ENCODE measurements around the gene ZNF784.
A peak's percentile ranks its signal among the peaks of the same experiment; 100 is the strongest.

Gene ZNF784, protein sequence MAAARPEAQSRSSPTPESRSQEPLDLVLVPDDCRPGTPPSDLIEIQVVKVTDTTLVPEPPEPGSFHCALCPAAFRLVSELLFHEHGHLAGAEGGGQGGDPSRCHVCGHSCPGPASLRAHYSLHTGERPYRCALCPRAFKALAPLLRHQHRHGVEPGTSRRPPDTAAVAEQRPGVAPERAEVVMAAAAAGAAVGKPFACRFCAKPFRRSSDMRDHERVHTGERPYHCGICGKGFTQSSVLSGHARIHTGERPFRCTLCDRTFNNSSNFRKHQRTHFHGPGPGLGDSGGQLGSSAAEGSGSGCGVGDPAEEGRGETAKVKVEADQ

GRCh38 chr19:55624109-55625003, at the start of gene ZNF784:
ZNF784 (minus strand) TSS chr19:55624566; CDS start chr19:55624561, 5 bp downstream.
- peak; percentile 91 for DNase-seq

DNA sequence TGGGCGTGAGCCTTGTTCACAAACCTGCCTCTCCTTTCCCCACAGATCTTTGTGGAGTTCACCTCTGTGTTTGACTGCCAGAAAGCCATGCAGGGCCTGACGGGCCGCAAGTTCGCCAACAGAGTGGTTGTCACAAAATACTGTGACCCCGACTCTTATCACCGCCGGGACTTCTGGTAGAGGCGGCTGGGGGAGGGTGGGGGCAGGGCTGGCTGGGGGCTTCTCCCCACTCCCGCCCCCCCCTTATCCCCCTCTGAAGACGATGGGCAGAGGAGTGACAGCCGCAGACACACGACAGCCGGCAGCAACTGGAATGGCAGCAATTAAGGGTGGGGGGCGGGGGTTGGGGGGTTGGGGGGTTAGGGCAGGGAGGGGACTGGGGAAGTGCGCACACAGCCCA, 49.5 kb upstream of the ZNF784 start:
- DNase-seq, result no peak

GRCh38 chr19:55673465-55673864, 49.1 kb upstream of the ZNF784 start:
- no peak for DNase-seq

DNA sequence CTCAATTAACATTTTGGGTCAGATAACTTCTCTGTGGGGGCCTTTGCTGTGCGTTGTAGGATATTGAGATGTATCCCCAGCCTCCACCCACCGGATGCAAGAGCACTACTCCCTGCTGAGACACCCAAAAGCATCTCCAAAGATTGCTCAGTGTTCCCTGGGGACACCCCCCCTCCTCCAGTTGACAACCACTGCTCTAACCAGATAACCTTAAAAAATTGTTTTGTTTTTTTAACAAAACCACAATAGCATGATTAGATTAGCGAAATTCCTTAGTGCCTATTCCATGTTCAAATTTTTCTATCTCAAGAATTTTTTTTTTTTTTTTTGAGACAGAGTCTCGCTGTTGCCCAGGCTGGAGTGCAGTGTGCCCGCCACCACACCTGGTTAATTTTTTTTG, 48.1 kb upstream of the ZNF784 start:
- DNase-seq, result no peak

- DNase-seq, result no peak
Observed at GRCh38 chr19:55671054-55671378, 46.6 kb upstream of the ZNF784 start.

- DNase-seq, result no peak
Observed at GRCh38 chr19:55670280-55671053, 46.1 kb upstream of the ZNF784 start.

DNA sequence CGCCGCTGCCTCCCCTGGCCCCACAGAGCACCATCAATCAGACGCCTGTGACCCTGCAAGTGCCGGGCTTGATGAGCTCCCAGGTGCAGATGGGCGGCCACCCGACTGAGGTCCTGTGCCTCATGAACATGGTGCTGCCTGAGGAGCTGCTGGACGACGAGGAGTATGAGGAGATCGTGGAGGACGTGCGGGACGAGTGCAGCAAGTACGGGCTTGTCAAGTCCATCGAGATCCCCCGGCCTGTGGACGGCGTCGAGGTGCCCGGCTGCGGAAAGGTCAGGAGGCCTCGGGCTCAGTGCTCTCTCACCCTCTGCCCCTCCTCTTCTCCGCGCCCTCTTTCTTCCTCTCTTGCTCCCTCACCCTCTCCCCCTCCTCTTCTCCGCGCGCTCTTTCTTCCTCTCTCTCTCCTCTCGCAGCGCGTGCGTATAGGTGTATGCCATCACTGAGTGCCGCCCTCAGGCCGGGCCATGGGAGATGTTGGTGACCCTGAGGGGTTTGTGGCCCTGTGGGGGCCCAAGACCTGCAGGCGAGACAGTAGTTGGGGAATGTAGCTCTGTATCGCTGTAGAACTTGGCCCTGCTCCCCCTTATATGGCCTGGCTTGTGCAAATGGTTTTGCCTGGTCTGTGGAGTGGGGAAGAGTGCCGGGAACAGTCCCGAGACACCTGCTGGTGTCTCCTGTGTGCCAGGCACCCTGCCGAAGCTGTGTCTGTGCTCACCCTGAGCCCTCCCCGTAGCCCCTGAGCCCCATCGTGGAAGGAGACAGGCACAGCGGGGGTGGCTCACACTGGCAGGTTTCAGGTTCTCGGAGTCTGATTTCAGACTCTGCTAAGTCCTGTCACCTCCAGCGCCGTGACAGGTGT, 45.3 kb upstream of the ZNF784 start:
- no peak for DNase-seq

- DNase-seq, result no peak
Observed at GRCh38 chr19:55668603-55669348, 44.4 kb upstream of the ZNF784 start.

DNA sequence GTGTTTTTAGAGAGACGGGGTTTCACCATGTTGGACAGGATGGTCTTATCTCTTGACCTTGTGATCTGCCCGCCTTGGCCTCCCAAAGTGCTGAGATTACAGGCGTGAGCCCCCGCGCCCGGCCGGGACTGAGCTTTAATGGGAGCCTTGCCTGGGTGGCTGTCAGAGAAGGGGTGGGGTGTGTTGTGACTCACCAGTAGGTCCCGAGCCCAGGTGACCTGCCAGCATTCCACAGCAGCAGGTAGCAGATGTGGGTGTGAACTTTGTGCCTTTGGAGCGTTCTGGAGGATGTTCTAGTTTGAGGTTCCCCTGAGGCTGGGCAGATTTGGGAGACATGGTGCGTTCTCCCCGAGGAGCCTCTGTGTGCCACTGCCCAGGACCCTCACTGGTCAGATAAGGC, 43.6 kb upstream of the ZNF784 start:
- no peak for DNase-seq

DNA sequence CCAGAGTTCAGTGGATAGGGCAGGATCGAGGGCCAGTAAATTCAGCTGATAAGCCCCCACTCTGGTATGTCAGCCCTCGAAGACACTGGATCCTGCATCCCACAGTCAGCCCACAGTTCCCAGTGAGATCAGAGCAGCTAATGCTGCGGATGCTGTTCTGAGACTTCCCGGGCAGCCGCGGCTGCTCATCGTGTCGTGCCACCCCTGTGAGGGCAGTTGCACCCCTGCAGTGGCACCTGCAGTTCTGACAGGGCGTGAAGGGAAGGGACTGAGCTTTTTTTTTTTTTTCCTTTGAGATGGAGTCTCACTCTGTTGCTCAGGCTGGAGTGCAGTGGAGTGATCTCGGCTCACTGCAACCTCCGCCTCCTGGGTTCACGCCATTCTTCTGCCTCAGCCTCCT, 43.1 kb upstream of the ZNF784 start:
- no peak for DNase-seq

DNA sequence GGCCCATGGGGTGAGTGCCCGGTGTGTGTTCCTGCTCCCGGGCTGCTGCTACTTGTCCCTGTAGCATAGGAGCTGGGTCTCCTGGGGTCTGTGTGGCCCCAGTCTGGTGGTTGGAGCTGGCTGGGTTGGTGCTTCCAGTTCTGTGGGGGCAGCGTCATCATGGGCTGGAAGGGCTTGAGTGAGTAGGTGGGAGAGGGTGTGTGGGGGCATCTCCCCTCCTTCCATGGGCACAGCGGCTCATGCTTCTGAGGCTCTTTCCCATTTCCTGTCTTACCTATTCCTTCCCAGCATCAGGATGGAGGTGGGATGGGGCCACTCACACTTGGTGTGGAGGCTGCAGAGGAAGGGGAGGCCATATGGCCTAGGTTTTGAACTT, 42.6 kb upstream of the ZNF784 start:
- no peak for DNase-seq

- DNase-seq, result no peak
Observed at GRCh38 chr19:55666343-55667005, 42.1 kb upstream of the ZNF784 start.

- no peak for DNase-seq
Observed at GRCh38 chr19:55663846-55664536, 39.6 kb upstream of the ZNF784 start.

GRCh38 chr19:55661826-55662225, 37.5 kb upstream of the ZNF784 start:
- DNase-seq, result no peak

- no peak for DNase-seq
Observed at GRCh38 chr19:55660991-55661390, 36.6 kb upstream of the ZNF784 start.

DNA sequence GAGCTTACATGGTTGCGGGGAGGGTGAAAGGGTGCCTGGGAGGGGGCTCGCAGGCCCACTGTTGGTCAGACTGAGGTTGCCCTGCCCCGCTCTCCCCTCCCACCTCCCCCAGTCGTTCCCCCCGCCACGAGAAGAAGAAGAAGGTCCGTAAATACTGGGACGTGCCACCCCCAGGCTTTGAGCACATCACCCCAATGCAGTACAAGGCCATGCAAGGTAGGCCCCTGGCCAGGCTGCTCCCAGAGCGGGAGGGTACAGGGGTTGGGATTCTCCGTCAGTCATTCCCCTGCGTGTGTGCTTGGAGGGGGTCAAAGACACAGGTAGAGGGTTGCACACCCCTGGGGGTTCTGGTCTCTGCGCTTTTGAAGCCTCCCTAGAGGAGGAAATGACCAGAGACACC, 36.0 kb upstream of the ZNF784 start:
- DNase-seq, result no peak

GRCh38 chr19:55659822-55660221, 35.5 kb upstream of the ZNF784 start:
- no peak for DNase-seq

GRCh38 chr19:55658846-55659459, 34.6 kb upstream of the ZNF784 start:
- no peak for DNase-seq

DNA sequence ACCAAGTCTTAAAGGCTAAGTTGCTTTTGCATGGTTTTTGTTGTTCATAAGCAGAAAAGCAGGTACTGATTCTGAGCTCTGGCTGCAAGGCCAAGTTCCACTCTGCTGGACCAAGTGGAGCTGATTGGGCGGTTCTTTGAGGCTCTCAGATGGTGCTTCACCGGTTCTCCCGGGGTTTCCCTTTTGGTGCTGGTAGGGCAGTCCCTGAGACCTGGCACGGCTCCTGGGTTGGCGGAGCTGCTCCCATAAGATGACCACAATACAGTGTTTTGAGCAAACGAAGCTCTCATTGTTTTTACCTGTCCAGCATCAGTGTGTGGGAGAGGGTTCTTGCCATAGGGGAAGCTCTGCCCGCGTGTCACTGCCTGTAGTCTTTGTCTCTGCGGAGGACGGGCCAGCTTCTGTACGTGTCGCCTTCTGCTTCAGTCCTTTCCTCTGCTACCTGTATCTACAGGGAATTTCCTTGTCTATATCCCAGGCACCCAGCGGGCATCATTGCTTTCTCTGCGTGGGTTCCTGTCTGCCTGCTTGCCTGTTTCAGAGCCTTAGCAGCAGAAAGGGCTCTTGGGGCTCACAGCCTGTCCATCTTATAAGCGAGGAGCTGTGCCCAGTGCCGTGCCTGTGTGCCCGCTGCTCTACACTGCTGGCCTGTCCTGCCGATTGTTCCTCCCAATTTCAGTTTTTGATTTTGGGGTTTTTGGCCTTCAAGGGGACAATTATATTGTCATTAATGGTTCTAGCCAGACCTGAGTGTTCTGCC, 32.8 kb upstream of the ZNF784 start:
- DNase-seq, result no peak

Measured in CD4-positive, alpha-beta T cell treated with Interferon gamma for 1 hour (primary cell).